Measurements from ENCODE around the gene MAL. TPM values are rescaled to one million over a fixed set of nuclear protein-coding genes. Genes with fewer than 3 reads are reported as not detected.

Gene MAL
- total RNA-seq, 6 donors from 2014 or later = 3.7 to 13.0 (median 5.0) TPM; not detected in 1

DNA sequence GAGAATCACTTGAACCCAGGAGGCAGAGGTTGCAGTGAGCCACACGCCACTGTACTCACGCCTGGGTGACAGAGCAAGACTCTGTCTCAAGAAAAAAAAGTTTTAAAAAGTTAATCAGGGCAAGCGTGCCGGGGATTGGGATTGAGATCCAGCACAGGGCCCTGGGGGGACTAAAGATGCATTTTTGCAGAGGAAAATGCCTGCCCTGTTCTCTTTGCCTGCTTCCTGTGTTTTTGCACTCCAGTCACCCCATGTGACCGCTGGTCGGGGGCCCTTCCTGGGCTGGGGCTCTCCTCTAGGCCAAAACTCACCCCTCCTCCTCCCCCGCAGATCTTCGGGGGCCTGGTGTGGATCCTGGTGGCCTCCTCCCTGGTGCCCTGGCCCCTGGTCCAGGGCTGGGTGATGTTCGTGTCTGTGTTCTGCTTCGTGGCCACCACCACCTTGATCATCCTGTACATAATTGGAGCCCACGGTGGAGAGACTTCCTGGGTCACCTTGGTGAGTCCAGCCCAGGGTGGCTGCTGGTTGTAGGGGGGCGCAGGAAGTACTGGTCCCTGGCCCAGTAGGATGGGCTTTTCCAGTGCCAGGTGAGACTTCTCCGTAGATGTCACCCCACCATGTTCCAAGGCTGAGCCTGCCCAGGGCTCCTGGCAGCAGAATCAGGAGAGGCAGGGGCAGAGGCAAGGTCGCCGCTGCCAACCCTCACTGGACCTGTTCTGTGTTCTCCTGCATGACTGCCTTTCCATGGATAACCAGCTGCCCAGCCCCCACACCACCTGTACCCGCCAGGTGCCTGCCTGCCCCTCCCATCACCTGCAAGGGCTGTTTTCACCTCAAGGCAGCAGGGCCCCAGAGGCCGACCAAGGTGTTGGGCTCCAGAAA is 22.4 kb downstream of the MAL start:
- peak in 1 of 2 donors; percentile 53 for DNase-seq
- no peak for TF ChIP-seq EP300 (IDR thresholded peaks at IDR 0.05)
- TF ChIP-seq CTCF (IDR thresholded peaks at IDR 0.05) = no peak
- no peak for TF ChIP-seq POLR2A (IDR thresholded peaks at IDR 0.05)
- no peak for TF ChIP-seq POLR2AphosphoS5 (IDR thresholded peaks at IDR 0.05)
- Histone ChIP-seq H3K36me3 (no peaks in the 10 kb centered on the region), H3K27me3 (no peaks in the 10 kb centered on the region), H3K27ac (no peak overlapping the region), H3K4me1 (peaks cover 0 to 11% (median 4%) of the 10 kb centered on the region in 4 donors), H3K9me3 (no peaks in the 10 kb centered on the region), H3K4me3 (no peak overlapping the region)
- ATAC-seq (ENCODE audit: low FRiP score in 2 of 2) = no peak
- WGBS, 2 donors = 74 to 75% methylated on average over 11 to 17 of the region's 17 CpGs

GRCh38 chr2:95048825-95049682 is 23.5 kb downstream of the MAL start:
- H3K9me3 ChIP-seq = no peaks in the 10 kb centered on the region
- DNase-seq = no peak
- no peaks in the 10 kb centered on the region for H3K36me3 ChIP-seq
- WGBS, 2 donors = 75 to 78% methylated on average over 14 to 15 of the region's 15 CpGs
- no peak overlapping the region for H3K4me3 ChIP-seq
- peaks cover 0 to 7% (median 3%) of the 10 kb centered on the region in 4 donors for H3K4me1 ChIP-seq
- ATAC-seq (ENCODE audit: low FRiP score in 2 of 2) = peak in 1 of 2 donors; percentile 26
- H3K27me3 ChIP-seq = no peaks in the 10 kb centered on the region
- no peak overlapping the region for H3K27ac ChIP-seq
- TF ChIP-seq POLR2AphosphoS5 (IDR thresholded peaks at IDR 0.05) = no peak
- TF ChIP-seq CTCF (IDR thresholded peaks at IDR 0.05) = no peak
- TF ChIP-seq POLR2A (IDR thresholded peaks at IDR 0.05) = no peak
- no peak for TF ChIP-seq EP300 (IDR thresholded peaks at IDR 0.05)

GRCh38 chr2:95049683-95049955 is 24.1 kb downstream of the MAL start:
- Histone ChIP-seq H3K9me3 (no peaks in the 10 kb centered on the region), H3K4me1 (peaks cover 0 to 7% (median 3%) of the 10 kb centered on the region in 4 donors), H3K27ac (no peak overlapping the region), H3K36me3 (no peaks in the 10 kb centered on the region), H3K27me3 (no peaks in the 10 kb centered on the region), H3K4me3 (no peak overlapping the region)
- 91 to 96% methylated on average over 10 of the region's 10 CpGs for WGBS, 2 donors
- ATAC-seq (ENCODE audit: low FRiP score in 2 of 2) (no peak), DNase-seq (peak in 1 of 2 donors; percentile 75)
- TF ChIP-seq CTCF (IDR thresholded peaks at IDR 0.05) (no peak), EP300 (IDR thresholded peaks at IDR 0.05) (no peak), POLR2A (IDR thresholded peaks at IDR 0.05) (no peak), POLR2AphosphoS5 (IDR thresholded peaks at IDR 0.05) (no peak)

DNA sequence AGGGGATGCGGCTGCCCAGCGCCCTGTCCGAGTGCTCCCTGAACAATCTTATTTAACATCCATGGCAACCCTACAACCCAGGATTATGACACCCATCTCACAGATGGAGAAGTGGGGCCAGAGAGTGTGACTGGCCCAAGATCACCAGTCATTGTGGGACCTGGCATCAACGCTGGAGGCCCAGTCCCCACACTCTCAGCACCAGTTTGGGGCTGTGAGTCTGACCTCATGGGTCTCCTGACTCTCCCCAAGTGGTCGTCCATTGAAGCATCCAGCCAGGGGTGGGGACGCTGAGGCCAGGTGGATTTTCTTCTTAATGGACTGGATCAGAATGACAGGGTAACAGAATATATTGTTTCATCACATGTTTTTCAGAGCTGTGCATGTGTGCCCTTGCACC is 24.5 kb downstream of the MAL start:
- Histone ChIP-seq H3K27me3 (no peaks in the 10 kb centered on the region), H3K4me3 (no peak overlapping the region), H3K27ac (no peak overlapping the region), H3K4me1 (peaks cover 0 to 7% (median 3%) of the 10 kb centered on the region in 4 donors), H3K9me3 (no peaks in the 10 kb centered on the region), H3K36me3 (no peaks in the 10 kb centered on the region)
- WGBS, 2 donors = 89% methylated on average over 5 to 6 of the region's 6 CpGs
- TF ChIP-seq POLR2AphosphoS5 (IDR thresholded peaks at IDR 0.05) = no peak
- no peak for DNase-seq
- no peak for ATAC-seq (ENCODE audit: low FRiP score in 2 of 2)

Measured in upper lobe of left lung (tissue), 6 donors.